ENCODE results near the gene EZR. TPM values are rescaled to one million over a fixed set of nuclear protein-coding genes. Genes with fewer than 3 reads are reported as not detected.

Gene EZR
- polyA plus RNA-seq, 3 donors: 68.1 to 95.8 (median 86.3) TPM

DNA sequence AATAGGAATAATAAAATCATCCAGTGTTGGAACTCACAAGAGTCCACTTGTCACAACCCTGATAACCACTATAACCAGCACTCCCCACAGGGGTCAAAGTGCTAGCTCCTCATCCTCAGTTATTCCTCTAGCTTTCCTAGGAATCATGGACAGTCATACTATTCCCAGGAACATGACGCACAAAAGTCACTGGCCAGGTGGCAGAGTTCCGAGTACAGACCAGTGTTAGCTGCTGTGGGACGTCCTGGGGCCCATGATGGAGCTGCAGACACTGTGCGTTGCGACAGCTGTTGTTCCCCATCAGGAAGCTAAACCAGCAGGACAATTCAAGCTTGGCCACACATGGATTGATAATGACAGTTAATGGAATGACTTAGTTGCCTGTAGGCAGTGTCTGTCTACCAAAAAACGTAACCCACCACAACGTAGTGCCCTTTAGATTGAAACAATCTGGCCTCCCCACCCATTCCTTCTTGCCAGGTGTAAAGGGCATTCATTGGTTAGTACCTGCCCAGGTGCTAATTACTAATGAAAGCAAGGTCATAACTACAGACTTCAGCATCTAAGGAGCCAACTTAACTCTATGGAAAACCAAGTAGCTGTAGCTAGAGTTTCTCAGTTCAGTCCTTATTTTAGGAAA lies 17.4 kb downstream of the EZR start:
- no peak overlapping the region for H3K4me3 Mint-ChIP-seq
- H4K20me1 ChIP-seq (ENCODE audit: insufficient read depth, low read length): peaks cover 95% of the 10 kb centered on the region
- H3K4me1 Mint-ChIP-seq: peaks cover 47% of the 10 kb centered on the region
- H3K27ac ChIP-seq (ENCODE audit: low read depth in 1 of 2, low read length in 2 of 2): no peak overlapping the region
- peaks cover 0 to 22% of the 10 kb centered on the region in 2 donors for H3K36me3 ChIP-seq (replicated peaks in 1 of 2; ENCODE audit: control insufficient read depth in 1 of 2, insufficient read depth in 2 of 2, low read length in 2 of 2)
- 93% methylated on average over 5 of the region's 7 CpGs for WGBS (ENCODE audit: insufficient coverage)
- no peaks in the 10 kb centered on the region for H3K27me3 ChIP-seq (ENCODE audit: control insufficient read depth in 2 of 2, insufficient read depth in 2 of 2, low read length in 2 of 2)
- no peaks in the 10 kb centered on the region for H3K9me3 Mint-ChIP-seq
- TF ChIP-seq, protein P1, sequence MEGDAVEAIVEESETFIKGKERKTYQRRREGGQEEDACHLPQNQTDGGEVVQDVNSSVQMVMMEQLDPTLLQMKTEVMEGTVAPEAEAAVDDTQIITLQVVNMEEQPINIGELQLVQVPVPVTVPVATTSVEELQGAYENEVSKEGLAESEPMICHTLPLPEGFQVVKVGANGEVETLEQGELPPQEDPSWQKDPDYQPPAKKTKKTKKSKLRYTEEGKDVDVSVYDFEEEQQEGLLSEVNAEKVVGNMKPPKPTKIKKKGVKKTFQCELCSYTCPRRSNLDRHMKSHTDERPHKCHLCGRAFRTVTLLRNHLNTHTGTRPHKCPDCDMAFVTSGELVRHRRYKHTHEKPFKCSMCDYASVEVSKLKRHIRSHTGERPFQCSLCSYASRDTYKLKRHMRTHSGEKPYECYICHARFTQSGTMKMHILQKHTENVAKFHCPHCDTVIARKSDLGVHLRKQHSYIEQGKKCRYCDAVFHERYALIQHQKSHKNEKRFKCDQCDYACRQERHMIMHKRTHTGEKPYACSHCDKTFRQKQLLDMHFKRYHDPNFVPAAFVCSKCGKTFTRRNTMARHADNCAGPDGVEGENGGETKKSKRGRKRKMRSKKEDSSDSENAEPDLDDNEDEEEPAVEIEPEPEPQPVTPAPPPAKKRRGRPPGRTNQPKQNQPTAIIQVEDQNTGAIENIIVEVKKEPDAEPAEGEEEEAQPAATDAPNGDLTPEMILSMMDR (IDR thresholded peaks at IDR 0.05): no peak
- H2AFZ ChIP-seq (ENCODE audit: insufficient read depth, low read depth, low read length, poor library complexity, severe bottlenecking): no peak overlapping the region
- DNase-seq: no peak
- no peaks in the 10 kb centered on the region for H3K9me3 ChIP-seq (replicated peaks in 1 of 2; ENCODE audit: control insufficient read depth in 1 of 2, insufficient read depth in 1 of 2, low read length in 2 of 2)
- no peak overlapping the region for H3K9ac ChIP-seq (ENCODE audit: insufficient read depth, low read length, poor library complexity, severe bottlenecking)
- H3K27ac Mint-ChIP-seq: peak overlapping the region in 6 of 7 donors; percentile 24 to 69 (median 48)
- no peaks in the 10 kb centered on the region for H3K27me3 Mint-ChIP-seq (ENCODE audit: low read depth in 3 of 3)
- H3K36me3 Mint-ChIP-seq: peaks cover 39 to 40% of the 10 kb centered on the region in 2 donors
- H3K4me2 ChIP-seq (replicated peaks; ENCODE audit: extremely low read depth, low read length, poor library complexity, severe bottlenecking): no peak overlapping the region
- intact Hi-C loops (cut with micrococcal nuclease): no loop called here
- peaks cover 8 to 18% of the 10 kb centered on the region in 2 donors for H3K4me1 ChIP-seq (ENCODE audit: control insufficient read depth in 1 of 2, insufficient read depth in 2 of 2, low read length in 2 of 2)
- no peak overlapping the region for H3K4me3 ChIP-seq (replicated peaks in 1 of 3; ENCODE audit: low read depth in 2 of 3, low read length in 3 of 3)
- peaks cover 95% of the 10 kb centered on the region for H3K79me2 ChIP-seq (ENCODE audit: insufficient read depth, low read length)

GRCh38 chr6:158799051-158799792 lies 19.9 kb downstream of the EZR start:
- Histone ChIP-seq H3K4me3 (replicated peaks in 1 of 3; ENCODE audit: low read depth in 2 of 3, low read length in 3 of 3) (no peak overlapping the region), H3K27ac (ENCODE audit: low read depth in 1 of 2, low read length in 2 of 2) (peak overlapping the region in 1 of 2 donors; percentile 33), H2AFZ (ENCODE audit: insufficient read depth, low read depth, low read length, poor library complexity, severe bottlenecking) (no peak overlapping the region), H3K4me2 (replicated peaks; ENCODE audit: extremely low read depth, low read length, poor library complexity, severe bottlenecking) (no peak overlapping the region), H4K20me1 (ENCODE audit: insufficient read depth, low read length) (peaks cover 97% of the 10 kb centered on the region), H3K4me1 (ENCODE audit: control insufficient read depth in 1 of 2, insufficient read depth in 2 of 2, low read length in 2 of 2) (peaks cover 7 to 11% of the 10 kb centered on the region in 2 donors), H3K36me3 (replicated peaks in 1 of 2; ENCODE audit: control insufficient read depth in 1 of 2, insufficient read depth in 2 of 2, low read length in 2 of 2) (peaks cover 0 to 18% of the 10 kb centered on the region in 2 donors), H3K9me3 (replicated peaks in 1 of 2; ENCODE audit: control insufficient read depth in 1 of 2, insufficient read depth in 1 of 2, low read length in 2 of 2) (no peaks in the 10 kb centered on the region), H3K79me2 (ENCODE audit: insufficient read depth, low read length) (peaks cover 99% of the 10 kb centered on the region), H3K27me3 (ENCODE audit: control insufficient read depth in 2 of 2, insufficient read depth in 2 of 2, low read length in 2 of 2) (no peaks in the 10 kb centered on the region), H3K9ac (ENCODE audit: insufficient read depth, low read length, poor library complexity, severe bottlenecking) (no peak overlapping the region)
- H3K4me3 Mint-ChIP-seq: no peak overlapping the region
- peaks cover 28% of the 10 kb centered on the region for H3K4me1 Mint-ChIP-seq
- intact Hi-C loops (cut with micrococcal nuclease): loop anchor here in 1 of 2 donors (5.0 to 10.0 kb wide), 2 partner anchors 173 to 326 kb away; no protein-coding TSS in a partner anchor
- 64% methylated on average over 6 of the region's 11 CpGs for WGBS (ENCODE audit: insufficient coverage)
- H3K9me3 Mint-ChIP-seq: no peaks in the 10 kb centered on the region
- peak overlapping the region in 3 of 7 donors; percentile 62 to 79 (median 75) for H3K27ac Mint-ChIP-seq
- TF ChIP-seq, protein P1 (IDR thresholded peaks at IDR 0.05): no peak
- H3K36me3 Mint-ChIP-seq: peaks cover 36 to 43% of the 10 kb centered on the region in 2 donors
- H3K27me3 Mint-ChIP-seq (ENCODE audit: low read depth in 3 of 3): no peaks in the 10 kb centered on the region
- no peak for DNase-seq
